Aorta (tissue), 5 donors: ENCODE results near the gene HNF4A. TPM values are rescaled to one million over a fixed set of nuclear protein-coding genes. Genes with fewer than 3 reads are reported as not detected.

Source experiments
- ATAC-seq: fragments of 200-7000 bp; cut with Tn5 transposase; one replicate; pipeline ENCODE4 v1.9.1; 2022; ENCODE audit warnings: moderate library complexity; ENCODE audit not compliant: low FRiP score
- DNase-seq, 2 donors: peaks; one replicate each; pipeline ENCODE4 v3.0.0-alpha.2; 2020
- H3K27ac ChIP-seq, 2 donors: one replicate each; pipeline ENCODE4 v1.5.1; 2013; ENCODE audit warnings: low read length in 2 of 2, mild to moderate bottlenecking in 2 of 2, moderate library complexity in 2 of 2, control low read depth in 1 of 2, inconsistent platforms in 1 of 2, low read depth in 1 of 2
- H3K27me3 ChIP-seq, 2 donors: one replicate each; pipeline ENCODE4 v1.6.1; 2013; ENCODE audit warnings: control low read depth in 1 of 2, low read length in 1 of 2, mild to moderate bottlenecking in 1 of 2, moderate library complexity in 1 of 2; ENCODE audit not compliant: insufficient read depth in 2 of 2, control insufficient read depth in 1 of 2
- H3K36me3 ChIP-seq, 2 donors: one replicate each; pipeline ENCODE4 v1.6.1; 2013; ENCODE audit warnings: control low read depth in 1 of 2, low read length in 1 of 2, mild to moderate bottlenecking in 1 of 2; ENCODE audit not compliant: insufficient read depth in 2 of 2, control insufficient read depth in 1 of 2
- H3K4me1 ChIP-seq, 2 donors: one replicate each; pipeline ENCODE4 v1.6.1; 2013; ENCODE audit warnings: low read length in 2 of 2, control low read depth in 1 of 2, mild to moderate bottlenecking in 1 of 2, moderate library complexity in 1 of 2; ENCODE audit not compliant: insufficient read depth in 2 of 2, control insufficient read depth in 1 of 2
- H3K4me3 ChIP-seq, 2 donors: one replicate each; pipeline ENCODE4 v1.5.1; 2013; ENCODE audit warnings: low read length in 2 of 2, control low read depth in 1 of 2, mild to moderate bottlenecking in 1 of 2
- H3K9me3 ChIP-seq: one replicate; pipeline ENCODE4 v1.6.1; 2013; ENCODE audit warnings: mild to moderate bottlenecking, low read length; ENCODE audit not compliant: control insufficient read depth
- WGBS, 2 donors: extraction: QIAGEN DNeasy Blood & Tissue Kit; methylation state at CpG; one replicate each; pipeline ENCODE4 v1.1.7; 2013; 5-methylcytosine and 5-hydroxymethylcytosine counted together
- intact Hi-C, 2 donors: fragments of 100-400 bp; cut with DNase I; formaldehyde crosslinking; loops; one replicate each; pipeline versions ENCODE4 v1.14.2 to v1.15.0; 2022
- polyA plus RNA-seq, 2 donors: library from polyadenylated mRNA; stranded (reverse); fragments of 200-250 nt; gene quantifications; one replicate each; pipeline ENCODE4 v1.2.3, GENCODE V29; 2013
- total RNA-seq, 2 donors: library from RNA; stranded (reverse); fragmentation: NEBNext Ultra II Directional; extraction: Animal tissue kit (Norgen Biotek cat#: 25700); gene quantifications; one replicate each; pipeline ENCODE4 v1.2.1, GENCODE V29; 2021
- donor health status: healthy with polysubstance abuse.
- donor health status: Bipolar disorder and iron deficiency.
- donor health status: DM: no; HTN: no; CAD: no.
- donor health status: DM: no; HTN: no; CAD: no.
- donor health status: DM: yes; HTN: yes; CAD: no.

The HNF4A gene
- total and polyA plus RNA-seq, 4 donors: 0.05 to 11.8 TPM; not detected in 2

GRCh38 chr20:44405257-44405656, 49.8 kb downstream of the HNF4A start:
- 68 to 73% methylated on average over 6 of the region's 6 CpGs for WGBS, 2 donors
- H3K27me3 ChIP-seq: no peaks in the 10 kb centered on the region
- H3K27ac ChIP-seq: no peak overlapping the region
- no peaks in the 10 kb centered on the region for H3K9me3 ChIP-seq
- ATAC-seq (no peak), DNase-seq (peak in 1 of 2 donors; percentile 43)
- H3K4me3 ChIP-seq: no peak overlapping the region
- no peaks in the 10 kb centered on the region for H3K4me1 ChIP-seq
- intact Hi-C loops: no loop called here
- no peaks in the 10 kb centered on the region for H3K36me3 ChIP-seq

GRCh38 chr20:44405785-44406571, 50.5 kb downstream of the HNF4A start:
- intact Hi-C loops: no loop called here
- H3K27me3 ChIP-seq: no peaks in the 10 kb centered on the region
- no peak overlapping the region for H3K4me3 ChIP-seq
- no peaks in the 10 kb centered on the region for H3K9me3 ChIP-seq
- 93 to 94% methylated on average over 20 of the region's 20 CpGs for WGBS, 2 donors
- H3K4me1 ChIP-seq: no peaks in the 10 kb centered on the region
- no peak overlapping the region for H3K27ac ChIP-seq
- H3K36me3 ChIP-seq: no peaks in the 10 kb centered on the region
- no peak for ATAC-seq
- peak in 1 of 2 donors; percentile 43 for DNase-seq

DNA sequence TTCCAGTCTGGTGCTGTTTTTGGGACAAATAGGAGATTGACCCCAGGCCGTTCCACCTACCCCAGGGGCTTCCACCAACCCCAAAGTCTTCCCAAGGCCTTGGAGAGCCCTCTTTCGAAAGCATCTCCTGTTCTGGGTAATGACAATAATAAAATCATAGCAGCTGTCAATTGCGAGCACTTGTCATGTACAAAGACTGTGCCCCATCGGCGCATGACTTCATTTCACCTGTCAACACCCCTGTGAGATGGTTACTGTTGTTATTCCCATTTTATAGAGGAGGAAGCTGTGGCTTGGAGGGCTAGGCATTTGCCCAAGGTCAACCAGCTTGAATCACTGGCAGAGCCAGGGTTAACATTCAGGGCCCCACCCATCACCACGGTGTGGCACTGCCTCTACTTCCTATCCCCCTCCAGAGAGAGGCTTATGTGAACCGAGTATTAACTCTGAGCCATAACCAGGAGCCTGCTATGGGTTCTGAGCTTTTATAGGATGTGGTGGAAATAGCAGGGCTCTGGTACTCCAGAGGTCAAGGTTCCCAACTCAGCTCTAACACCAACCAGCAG, 51.2 kb downstream of the HNF4A start:
- no peaks in the 10 kb centered on the region for H3K36me3 ChIP-seq
- WGBS, 2 donors: 74 to 75% methylated on average over 7 of the region's 7 CpGs
- H3K27ac ChIP-seq: no peak overlapping the region
- no peaks in the 10 kb centered on the region for H3K9me3 ChIP-seq
- no peak overlapping the region for H3K4me3 ChIP-seq
- intact Hi-C loops: no loop called here
- no peaks in the 10 kb centered on the region for H3K27me3 ChIP-seq
- DNase-seq: peak in 1 of 2 donors; percentile 38
- no peaks in the 10 kb centered on the region for H3K4me1 ChIP-seq
- no peak for ATAC-seq

DNA sequence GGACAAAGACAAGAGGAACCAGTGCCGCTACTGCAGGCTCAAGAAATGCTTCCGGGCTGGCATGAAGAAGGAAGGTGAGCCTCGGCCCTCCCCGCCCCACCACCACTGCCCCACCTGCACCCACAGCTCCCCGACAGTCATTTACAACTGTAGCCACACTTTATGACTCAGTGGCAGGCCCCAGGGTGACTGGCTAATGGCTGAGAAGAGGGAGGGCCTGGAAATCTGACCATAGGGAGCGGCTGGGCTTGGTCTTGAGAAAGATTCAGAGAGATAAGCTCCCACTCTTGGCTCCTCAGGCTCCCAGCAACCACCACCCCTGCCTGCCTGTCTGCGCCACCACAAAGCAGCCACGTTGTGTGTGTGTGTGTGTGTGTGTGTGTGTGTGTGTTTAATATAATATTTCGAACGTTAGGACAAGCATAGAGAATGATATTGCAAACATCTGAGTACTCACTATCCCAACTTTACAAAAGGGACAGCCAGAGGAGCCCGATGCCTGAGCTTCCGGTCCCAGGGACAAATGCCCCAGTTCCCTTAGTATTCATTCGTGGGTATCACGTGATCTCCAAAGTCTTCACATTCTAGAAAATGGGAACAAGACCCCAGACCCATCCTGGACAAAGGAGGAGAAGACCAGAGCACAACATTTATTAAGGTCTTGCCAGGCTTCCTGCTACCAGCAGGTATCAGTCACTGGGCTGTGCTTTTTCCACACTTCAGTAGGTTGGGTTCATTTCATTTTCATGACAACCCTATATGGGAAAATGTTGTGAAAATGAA, 52.1 kb downstream of the HNF4A start:
- 78 to 80% methylated on average over 14 of the region's 14 CpGs for WGBS, 2 donors
- Histone ChIP-seq H3K4me3 (no peak overlapping the region), H3K9me3 (no peaks in the 10 kb centered on the region), H3K27ac (no peak overlapping the region), H3K27me3 (no peaks in the 10 kb centered on the region), H3K36me3 (no peaks in the 10 kb centered on the region), H3K4me1 (no peaks in the 10 kb centered on the region)
- ATAC-seq: no peak
- intact Hi-C loops: no loop called here
- peak in 1 of 2 donors; percentile 62 for DNase-seq

- intact Hi-C loops: no loop called here
- ATAC-seq (no peak), DNase-seq (peak in 1 of 2 donors; percentile 16)
- H3K9me3 ChIP-seq: no peaks in the 10 kb centered on the region
- H3K27ac ChIP-seq: no peak overlapping the region
- 70 to 73% methylated on average over 2 of the region's 2 CpGs for WGBS, 2 donors
- H3K4me1 ChIP-seq: no peaks in the 10 kb centered on the region
- no peaks in the 10 kb centered on the region for H3K27me3 ChIP-seq
- H3K4me3 ChIP-seq: no peak overlapping the region
- H3K36me3 ChIP-seq: no peaks in the 10 kb centered on the region
These were observed 53.7 kb downstream of the HNF4A start for GRCh38 chr20:44409132-44409600.

DNA sequence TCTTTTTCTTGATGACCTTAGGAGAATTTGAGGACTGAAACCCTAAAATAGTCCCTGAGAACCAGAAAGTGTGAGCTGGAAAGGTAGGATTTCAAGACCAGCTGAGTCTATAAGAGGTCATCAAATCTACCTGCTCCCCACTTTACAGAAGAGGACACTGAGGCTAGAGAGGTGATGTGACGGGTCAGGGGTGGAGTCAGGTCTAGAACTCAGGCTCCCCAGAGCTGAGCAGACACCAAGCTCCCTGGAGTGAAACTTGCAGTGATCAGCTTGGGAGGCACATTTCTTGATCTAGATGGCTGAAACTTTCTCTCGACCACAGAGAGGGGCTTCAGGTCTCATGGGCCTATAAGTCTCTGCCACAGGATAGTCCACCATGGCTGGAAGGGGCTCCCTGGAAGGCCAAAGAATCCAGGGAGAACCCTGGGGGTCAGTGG, 55.1 kb downstream of the HNF4A start:
- Histone ChIP-seq H3K36me3 (no peaks in the 10 kb centered on the region), H3K4me1 (no peaks in the 10 kb centered on the region), H3K27ac (no peak overlapping the region), H3K9me3 (no peaks in the 10 kb centered on the region), H3K4me3 (no peak overlapping the region), H3K27me3 (no peaks in the 10 kb centered on the region)
- WGBS, 2 donors: 74 to 89% methylated on average over 2 of the region's 2 CpGs
- intact Hi-C loops: no loop called here
- DNase-seq (no peak), ATAC-seq (no peak)

DNA sequence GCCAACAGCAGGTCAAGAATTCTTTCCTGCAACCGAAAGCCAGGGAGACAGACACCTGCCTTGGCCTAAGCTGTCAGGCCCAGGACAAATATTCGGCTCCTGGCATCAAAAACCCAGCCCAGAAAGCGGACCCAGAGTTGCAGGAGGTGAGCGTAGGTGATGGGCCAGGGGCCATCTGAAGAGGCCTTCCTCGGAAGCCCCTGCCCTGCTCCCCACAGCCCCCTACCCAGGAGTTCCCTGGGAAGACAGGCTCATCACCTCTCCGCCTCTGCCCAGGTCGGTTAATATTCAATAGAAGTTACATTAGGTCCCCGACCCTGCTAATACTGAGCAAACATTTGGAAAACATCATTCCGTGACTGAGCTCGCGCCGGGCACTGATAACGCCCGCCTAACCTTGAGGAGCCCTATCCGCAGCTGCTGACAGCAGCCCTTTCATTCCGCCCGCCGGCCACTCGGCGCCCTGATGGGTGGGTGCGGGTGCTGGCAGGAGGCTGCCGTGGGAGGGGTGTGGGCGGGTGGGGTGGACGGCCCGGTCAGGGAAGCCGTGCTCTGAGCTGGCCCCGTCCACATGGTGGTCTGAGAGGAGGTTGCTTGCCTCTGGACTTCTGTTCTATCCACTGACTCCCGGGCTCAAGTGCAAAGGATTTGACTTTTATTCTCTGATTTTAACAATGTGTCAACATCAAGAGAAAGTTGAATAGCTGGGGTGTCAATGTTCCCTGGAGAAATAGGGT, 55.7 kb downstream of the HNF4A start:
- H3K9me3 ChIP-seq: no peaks in the 10 kb centered on the region
- WGBS, 2 donors: 80 to 86% methylated on average over 28 of the region's 28 CpGs
- intact Hi-C loops: no loop called here
- no peak overlapping the region for H3K27ac ChIP-seq
- no peaks in the 10 kb centered on the region for H3K4me1 ChIP-seq
- DNase-seq (peak in 1 of 2 donors; percentile 46), ATAC-seq (no peak)
- no peak overlapping the region for H3K4me3 ChIP-seq
- no peaks in the 10 kb centered on the region for H3K36me3 ChIP-seq
- no peaks in the 10 kb centered on the region for H3K27me3 ChIP-seq

GRCh38 chr20:44411757-44412401, 56.4 kb downstream of the HNF4A start:
- Histone ChIP-seq H3K36me3 (no peaks in the 10 kb centered on the region), H3K4me3 (no peak overlapping the region), H3K27ac (no peak overlapping the region), H3K27me3 (no peaks in the 10 kb centered on the region), H3K4me1 (no peaks in the 10 kb centered on the region), H3K9me3 (no peaks in the 10 kb centered on the region)
- WGBS, 2 donors: 79 to 85% methylated on average over 10 of the region's 10 CpGs
- peak in 1 of 2 donors; percentile 5 for DNase-seq
- no peak for ATAC-seq
- intact Hi-C loops: no loop called here
